Activated CD8-positive, alpha-beta memory T cell treated with anti-CD3 and anti-CD28 coated beads, Interleukin-2, amount 50 U/mL, for 1 hour (primary cell): ENCODE measurements around the gene SPRY4.
"Not testable (repeated sequence)": the region's sequence is repeated elsewhere in the genome, so short reads cannot be mapped to it uniquely, and the experiment has no call there.

ENCODE experiments used
- DNase-seq: peaks from one replicate; pipeline ENCODE4 v3.0.0-alpha.2; 2020; ENCODE audit errors: extremely low read depth

Gene SPRY4

GRCh38 chr5:142334538-142334937 lies 9.7 kb upstream of the SPRY4 start:
- no peak for DNase-seq

GRCh38 chr5:142333749-142334148 lies 8.9 kb upstream of the SPRY4 start:
- DNase-seq, result not testable (repeated sequence)

DNA sequence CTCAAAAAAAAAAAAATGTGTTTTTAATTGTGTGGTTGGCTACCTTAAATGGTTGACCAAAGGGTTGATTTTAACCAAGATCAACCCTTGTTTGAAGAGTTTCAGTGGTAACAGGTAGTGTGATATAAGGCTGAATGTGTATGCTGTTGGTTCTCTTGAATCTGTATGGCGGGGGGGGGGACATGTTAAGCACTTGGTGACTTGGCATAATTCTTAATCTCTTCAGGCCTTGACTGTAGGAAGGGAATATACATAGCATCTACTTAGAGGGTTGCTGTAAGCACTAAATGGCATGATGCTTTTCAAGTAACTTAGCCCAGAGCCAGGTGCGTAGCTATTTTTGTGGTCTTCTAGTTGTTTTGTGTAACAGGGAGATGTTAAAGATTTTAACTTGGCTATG lies 5.6 kb upstream of the SPRY4 start:
- DNase-seq, result no peak

- DNase-seq, result no peak
Measured at GRCh38 chr5:142330026-142330425, 5.2 kb upstream of the SPRY4 start.

DNA sequence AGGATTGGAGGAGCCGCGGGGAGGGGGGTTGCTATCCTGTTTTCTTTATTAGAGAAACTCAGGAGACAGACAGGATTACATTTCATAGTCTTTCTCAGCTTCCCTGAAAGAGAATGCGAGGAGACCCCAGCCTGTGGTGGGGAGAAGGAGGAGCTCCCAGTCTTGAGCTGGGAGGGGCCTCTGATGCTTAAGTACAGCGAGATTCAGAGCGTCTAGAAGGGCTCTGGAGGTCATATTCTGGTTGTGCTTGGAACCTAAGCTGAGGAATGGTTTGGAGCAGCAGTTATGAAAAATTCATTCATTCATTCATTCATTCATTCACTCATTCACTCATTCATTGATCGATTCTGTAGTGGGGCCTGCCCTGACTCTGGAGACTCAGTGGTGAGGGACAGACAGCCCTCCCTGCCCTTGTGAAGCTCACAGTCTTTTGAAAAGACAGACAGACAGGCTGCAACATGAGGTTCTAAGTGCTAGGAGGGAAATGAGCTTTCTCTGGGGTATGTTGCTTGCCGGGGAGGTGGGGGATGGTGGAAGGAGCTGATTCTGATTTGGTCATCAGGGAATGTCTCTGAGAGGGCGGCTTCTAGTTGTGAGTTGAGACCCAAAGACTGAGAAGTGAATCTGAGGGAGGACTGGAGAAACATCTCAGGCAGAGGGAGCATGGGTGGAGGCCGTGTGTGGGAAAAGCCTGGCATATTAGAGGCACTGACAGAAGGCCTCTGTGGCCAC lies 2.5 kb upstream of the SPRY4 start:
- no peak for DNase-seq

DNA sequence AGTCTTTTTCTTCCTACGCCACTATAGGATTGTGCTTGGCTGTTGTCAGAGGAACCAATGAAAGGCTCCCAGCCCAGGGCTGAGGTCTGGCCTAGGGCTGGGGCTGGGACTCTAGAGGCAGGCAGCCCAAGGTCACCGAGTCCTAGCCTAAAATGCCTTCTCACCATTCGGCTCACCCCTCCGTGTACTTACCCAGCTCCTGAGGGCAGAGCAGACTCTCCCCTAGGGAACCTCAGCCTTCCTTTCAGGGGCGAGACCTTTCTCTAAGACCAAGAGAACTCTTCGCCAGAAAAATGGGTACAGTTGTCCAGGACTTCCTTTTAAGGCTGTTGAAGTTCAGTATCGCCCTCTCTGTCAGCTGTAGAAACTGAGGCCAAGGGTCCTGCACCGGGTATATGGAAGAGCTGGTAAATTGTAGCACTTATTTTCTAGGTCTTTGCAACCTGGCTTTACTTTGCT lies 1.7 kb upstream of the SPRY4 start:
- no peak for DNase-seq

GRCh38 chr5:142325725-142326479 lies 1.1 kb upstream of the SPRY4 start:
- no peak for DNase-seq

DNA sequence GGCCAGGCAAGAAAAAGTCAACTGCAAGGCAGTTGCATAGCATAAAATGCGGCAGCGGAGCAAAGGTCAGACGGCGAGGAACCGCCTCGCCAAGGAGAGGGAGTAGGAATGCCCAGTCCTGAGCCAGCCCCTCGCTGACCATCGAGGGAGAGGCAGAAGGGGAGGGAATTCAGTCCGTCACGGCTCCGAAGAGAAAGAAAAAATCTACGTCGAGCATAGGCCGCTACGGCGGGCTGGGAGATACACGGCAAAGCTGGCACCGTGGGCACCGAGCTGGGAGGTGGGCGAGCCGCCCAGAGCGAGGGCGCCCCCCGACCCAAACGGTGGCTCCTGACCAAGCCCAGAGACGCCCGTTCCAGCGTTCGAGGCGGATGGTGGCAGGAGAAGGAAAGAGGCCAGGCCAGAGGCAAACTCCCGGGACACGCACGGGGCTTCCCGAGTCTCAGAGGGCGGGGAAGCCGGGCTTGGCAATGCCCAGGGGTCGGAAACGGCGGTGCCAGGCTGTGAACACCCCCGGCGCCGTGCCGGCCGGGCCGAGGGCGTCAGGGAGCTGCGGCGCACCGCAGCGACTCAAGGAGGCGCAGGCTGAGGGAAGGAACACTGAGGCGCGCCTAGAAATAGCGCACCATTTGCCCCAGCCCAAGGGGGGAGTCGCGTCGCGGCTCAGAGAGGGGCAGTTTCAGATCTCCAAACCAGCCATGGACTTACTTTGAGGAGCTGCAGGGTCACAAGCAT lies 518 bp downstream of the SPRY4 start:
- no peak for DNase-seq

GRCh38 chr5:142323480-142324135 lies 1.2 kb downstream of the SPRY4 start:
- DNase-seq, result no peak

DNA sequence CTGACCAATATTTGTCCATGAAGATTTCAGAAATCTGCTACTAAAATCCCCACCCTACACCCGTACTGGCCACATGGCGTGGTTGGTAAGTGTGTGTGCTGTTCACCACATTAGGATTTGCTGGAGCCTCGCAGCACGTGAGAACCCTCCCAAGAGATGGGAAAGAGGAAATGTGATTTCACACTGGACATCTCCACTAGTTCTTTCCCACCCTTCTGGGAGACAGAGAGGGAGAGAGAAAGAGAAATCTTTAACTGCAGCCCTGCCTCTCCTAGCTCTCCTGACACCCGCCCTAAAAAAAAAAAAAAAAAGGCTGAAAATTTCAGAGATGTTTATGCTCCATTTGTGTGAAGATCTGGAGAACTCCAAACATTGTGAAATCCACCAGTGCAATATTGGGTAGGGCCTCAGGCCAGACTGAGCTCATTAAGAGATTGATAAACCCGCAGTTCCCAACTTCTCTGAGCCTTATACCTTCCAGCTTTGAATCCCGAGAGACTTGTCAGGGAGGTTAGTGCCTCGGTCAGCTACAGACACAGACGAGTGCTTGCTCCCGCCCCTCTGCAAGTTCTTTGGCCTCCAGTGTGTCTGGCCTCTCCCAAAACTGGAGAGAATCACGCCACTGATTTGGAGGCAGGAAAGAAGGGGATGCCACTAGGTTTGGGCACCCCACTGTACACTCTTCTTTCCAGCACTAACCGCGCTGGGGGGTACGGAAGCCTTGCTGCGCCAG lies 1.9 kb downstream of the SPRY4 start:
- no peak for DNase-seq

DNA sequence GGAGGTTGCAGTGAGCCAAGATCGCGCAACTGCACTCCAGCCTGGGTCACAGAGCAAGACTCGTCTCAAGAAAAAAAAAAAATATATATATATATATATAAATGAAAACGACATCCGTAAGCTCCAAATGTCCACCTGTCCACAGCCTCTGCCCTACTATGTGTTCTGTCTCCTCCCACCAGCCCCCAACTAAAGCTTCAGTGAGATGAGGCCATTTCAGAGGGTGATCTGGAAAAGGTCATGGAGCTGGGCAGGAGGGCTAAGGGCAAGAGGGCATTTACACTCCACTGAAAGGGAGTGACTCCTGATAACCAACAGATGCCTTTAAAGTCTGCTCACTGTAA lies 2.4 kb downstream of the SPRY4 start:
- DNase-seq, result no peak

DNA sequence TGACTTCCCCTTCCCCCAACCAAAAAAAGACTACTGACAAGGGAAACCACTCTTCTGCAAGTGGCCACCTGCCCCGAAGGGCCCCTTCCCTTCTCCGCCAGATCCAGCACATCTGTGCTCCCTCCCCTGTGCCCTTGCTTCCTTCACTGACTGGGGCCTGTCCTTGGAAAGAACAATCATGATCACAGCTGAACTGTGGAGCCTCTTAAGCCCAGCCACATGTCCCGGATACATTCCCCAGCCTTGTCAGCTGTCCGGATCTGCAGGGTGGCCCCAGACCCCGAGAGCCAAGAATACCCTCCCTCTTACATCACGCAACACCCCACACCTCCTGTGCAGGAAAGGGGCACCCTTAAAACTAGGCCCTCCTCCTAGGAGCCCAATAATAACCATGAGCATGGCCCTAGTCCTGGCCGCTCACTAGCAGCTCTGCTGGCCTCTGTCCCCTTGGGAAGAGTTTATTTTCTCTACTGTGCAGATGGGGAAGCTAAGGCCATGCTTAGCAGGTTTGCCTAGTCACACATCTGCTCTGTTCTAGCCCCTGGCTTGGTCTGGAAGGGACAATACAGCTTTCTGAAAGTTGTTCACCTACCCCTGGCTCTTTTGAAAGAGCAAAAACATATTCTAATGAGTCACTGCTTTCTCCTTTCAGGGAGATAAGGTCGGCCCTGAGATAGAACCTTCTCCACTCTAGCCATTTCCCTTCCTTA lies 3.8 kb downstream of the SPRY4 start:
- DNase-seq, result no peak

DNA sequence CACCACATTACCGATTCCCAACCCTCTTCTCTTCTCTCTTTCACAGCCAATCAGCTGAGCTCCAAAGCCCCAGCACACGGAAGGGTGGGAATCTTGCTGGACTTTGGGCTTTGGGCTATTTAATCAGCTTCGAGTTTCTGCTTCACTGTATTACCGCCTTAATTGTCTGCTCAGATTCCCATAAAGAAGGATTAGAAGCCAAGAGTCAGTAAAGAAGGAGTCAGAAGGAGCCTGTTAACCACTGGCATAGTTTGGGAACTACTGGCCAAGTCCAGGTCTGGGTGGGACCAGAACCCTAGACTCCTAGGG lies 4.4 kb downstream of the SPRY4 start:
- DNase-seq, result no peak

- DNase-seq, result no peak
Measured at GRCh38 chr5:142319560-142320429, 5.0 kb downstream of the SPRY4 start.

GRCh38 chr5:142319105-142319504 lies 5.7 kb downstream of the SPRY4 start:
- no peak for DNase-seq

GRCh38 chr5:142317753-142318152 lies 7.1 kb downstream of the SPRY4 start:
- DNase-seq, result no peak

DNA sequence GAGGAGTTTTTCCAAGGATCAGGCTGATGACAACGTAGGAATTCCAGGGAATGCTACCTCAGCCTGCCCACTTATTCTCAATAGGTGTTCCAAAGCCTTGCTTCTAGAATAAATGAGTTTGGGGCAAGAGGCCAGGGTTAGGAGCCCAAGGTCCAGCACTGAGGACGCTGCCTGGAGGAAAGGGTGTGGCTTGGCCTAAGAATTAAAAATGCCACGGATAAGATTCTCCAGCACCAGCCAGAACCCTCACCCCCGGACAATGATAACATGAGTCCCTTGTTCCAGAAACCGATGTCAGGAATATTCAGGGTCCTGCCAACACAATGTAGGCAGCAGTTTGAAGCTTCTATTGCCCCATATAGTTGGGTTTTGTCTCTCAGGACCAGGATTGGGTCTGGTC lies 7.6 kb downstream of the SPRY4 start:
- no peak for DNase-seq

DNA sequence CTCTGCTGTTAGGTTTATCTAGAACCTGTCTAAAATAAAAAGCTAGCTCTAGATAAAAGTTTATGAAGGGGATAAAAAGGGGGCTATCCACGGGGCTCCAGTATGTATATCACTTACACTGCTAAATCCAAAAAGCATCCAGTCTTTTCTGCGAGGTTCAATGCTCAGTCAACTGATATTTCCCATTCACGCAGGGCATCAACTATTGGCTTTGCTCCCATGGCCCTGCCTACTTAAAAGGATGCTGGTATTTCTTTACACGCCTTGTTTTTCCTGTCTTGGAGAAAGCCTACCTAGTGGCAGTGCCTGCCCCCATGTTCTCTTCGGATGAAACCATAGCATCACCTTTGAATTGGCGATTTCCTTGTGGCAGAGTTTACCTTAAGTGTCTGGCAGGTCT lies 8.1 kb downstream of the SPRY4 start:
- DNase-seq, result no peak

DNA sequence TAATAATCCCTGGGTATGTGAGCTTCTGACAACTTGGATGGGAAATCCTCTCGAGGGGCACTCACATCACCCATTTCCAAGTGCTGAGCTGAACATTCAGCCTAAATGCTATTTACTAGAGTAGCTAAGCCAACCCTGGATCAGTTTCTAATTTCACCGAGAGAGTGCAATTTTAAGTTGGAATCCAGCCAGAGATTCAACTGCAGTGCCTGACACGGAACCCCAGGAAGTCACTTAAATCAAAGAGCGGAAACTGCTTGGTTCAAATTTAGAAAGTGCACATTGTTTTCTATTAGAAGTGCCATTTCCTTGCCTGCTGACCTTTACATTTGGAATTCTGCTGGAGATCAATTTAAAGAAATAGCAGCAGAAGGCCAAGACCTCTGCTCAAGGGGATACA lies 8.8 kb downstream of the SPRY4 start:
- DNase-seq, result no peak
